AG20443 (cell line): ENCODE results near the gene SUCLG1.
"Not testable (repeated sequence)": the region's sequence is repeated elsewhere in the genome, so short reads cannot be mapped to it uniquely, and the experiment has no call there.

Source experiments
- DNase-seq: peaks from one replicate; pipeline ENCODE4 v3.0.0; 2012; ENCODE audit warnings: low spot score, mixed read lengths

The SUCLG1 gene

GRCh38 chr2:84421197-84421596, 37.9 kb downstream of the SUCLG1 start:
- DNase-seq = no peak

DNA sequence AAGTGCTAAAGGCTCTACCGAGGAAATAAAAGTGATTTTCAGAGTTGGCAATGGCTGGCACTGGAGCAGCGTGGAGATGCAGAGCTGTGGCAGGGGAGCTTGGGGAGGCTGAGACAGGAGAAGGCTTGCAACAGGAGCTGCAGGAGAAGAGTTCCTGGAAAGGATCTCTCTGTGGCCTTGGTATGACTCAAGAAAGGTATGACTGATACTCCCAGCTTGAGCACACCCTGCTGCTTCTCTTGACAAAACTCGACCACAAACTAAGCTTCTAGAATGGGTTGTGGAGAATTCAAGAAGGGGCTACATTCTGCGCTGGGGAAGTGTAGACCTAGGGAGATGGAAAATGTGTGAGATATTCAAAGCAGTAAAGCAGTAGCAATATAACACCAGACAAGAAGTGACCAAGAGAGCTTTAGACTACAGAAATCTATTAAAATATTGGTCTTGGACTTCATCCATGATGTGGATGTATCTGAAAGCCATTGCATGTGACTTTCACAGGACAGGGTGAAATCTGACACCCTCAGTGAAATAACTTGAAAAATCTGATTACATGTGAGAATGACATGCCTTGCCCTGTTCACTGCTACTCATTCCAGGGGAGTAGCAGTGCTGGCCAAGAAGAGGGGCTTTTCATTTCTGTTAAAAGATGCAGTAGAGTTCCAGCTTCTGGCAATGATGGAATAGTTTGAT, 41.5 kb downstream of the SUCLG1 start:
- peak; percentile 24 for DNase-seq

GRCh38 chr2:84409531-84409930, 49.5 kb downstream of the SUCLG1 start:
- DNase-seq = no peak

GRCh38 chr2:84402111-84402510, 57.0 kb downstream of the SUCLG1 start:
- DNase-seq = not testable (repeated sequence)

- not testable (repeated sequence) for DNase-seq
Observed at GRCh38 chr2:84399839-84400238, 59.2 kb downstream of the SUCLG1 start.

DNA sequence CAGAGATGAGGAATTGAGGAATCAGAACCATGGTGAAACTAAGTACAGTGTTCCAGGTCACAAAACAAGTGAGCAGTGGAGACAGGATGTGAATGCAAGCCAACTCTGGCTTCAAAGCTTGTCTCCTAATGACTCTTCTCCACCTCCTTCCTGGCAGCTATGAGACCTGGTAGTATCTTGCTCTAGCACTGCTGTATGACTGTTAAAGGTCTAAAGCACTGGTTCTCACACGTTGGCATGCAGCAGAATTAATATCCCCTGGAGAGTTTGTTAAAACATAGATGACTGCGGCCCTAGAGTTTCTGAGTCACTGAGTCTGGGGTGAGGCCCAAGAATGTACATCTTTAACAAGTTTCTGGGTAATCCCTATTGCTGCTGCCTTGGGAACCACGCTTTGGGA, 63.3 kb downstream of the SUCLG1 start:
- DNase-seq = peak; percentile 41

GRCh38 chr2:84394628-84395027, 64.5 kb downstream of the SUCLG1 start:
- DNase-seq = no peak

- peak; percentile 20 for DNase-seq
Observed at GRCh38 chr2:84393829-84394228, 65.3 kb downstream of the SUCLG1 start.

- DNase-seq = no peak
Observed at GRCh38 chr2:84389794-84390193, 69.3 kb downstream of the SUCLG1 start.

GRCh38 chr2:84388921-84389490, 70.1 kb downstream of the SUCLG1 start:
- DNase-seq = no peak

DNA sequence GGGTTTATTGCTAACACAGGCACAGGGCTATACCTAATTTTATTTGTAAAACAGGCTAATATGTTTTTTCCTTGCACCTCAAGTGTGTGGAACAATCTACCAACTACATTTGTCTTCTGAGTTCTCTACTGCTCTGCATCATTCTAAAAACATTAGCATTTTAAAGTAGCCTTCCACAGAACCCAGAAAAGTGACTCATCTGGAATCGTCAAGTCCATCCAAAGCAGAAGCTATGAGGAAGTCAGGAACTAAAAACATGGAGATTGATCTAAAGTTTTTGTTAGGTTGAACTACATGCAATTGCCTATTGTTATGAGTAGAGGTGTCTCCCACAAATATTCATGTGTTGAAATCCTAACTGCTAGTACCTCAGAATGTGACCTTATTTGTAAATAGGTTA, 70.9 kb downstream of the SUCLG1 start:
- peak; percentile 42 for DNase-seq

GRCh38 chr2:84386336-84387040, 72.6 kb downstream of the SUCLG1 start:
- no peak for DNase-seq

DNA sequence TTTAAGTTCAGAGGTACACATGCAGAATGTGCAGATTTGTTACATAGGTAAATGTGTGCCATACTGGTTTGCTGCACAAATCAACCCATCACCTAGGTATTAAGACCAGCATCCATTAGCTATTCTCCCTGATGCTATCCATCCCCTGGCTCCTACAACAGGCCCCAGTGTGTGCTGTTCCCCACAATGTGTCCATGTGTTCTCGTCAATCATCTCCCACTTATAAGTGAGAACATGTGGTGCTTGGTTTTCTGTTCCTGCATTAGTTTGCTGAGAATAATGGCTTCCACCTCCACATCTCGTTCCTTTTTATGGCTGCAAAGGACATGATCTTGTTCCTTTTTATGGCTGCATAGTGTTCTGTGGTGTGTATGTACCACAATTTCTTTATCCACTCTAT, 75.8 kb downstream of the SUCLG1 start:
- DNase-seq = no peak

GRCh38 chr2:84380875-84381274, 78.2 kb downstream of the SUCLG1 start:
- DNase-seq = no peak

DNA sequence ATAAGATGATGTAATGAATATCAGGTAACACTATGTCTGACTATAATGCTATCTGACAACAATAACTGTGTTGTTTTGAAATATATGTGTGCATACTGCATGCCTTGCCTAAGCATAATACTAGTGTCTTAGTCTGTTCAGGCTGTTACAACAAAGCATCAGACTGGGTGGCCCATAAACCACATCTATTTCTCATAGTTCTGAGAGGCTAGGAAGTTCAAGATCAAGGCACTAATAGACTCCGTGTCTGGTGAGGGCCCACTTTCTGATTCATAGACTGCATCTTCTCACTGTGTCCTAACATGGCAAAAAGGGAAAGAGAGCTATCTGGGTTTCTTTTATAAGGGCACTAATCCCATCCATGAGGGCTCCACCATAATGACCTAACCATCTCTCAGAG, 80.1 kb downstream of the SUCLG1 start:
- DNase-seq = no peak

DNA sequence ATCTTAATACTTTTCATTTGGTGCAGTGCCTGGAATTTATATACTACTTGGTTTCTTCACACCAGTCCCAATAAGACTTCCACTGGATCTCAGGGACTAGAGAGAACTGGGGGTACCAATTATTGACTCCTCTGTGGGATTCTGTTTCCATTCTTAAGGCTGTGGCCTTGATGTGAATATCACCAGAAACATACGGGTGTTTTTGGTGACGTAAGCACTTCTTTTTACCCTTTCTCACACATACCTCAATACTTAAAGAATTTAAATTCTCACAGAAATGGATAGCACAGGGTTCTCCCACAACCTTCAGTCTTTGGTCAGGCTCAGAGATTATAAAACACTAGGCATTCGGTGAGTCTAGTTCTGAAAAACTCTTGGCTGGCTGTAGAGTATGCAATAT, 84.1 kb downstream of the SUCLG1 start:
- DNase-seq = no peak

GRCh38 chr2:84373866-84374265, 85.2 kb downstream of the SUCLG1 start:
- no peak for DNase-seq
